ENCODE data around the gene SHROOM1. TPM values are rescaled to one million over a fixed set of nuclear protein-coding genes. Genes with fewer than 3 reads are reported as not detected.
"Not testable (repeated sequence)": the region's sequence is repeated elsewhere in the genome, so short reads cannot be mapped to it uniquely, and the experiment has no call there.

SHROOM1 gene
- total RNA-seq, 1 experiment from 2014 or later: 1.6 TPM

- H3K27ac ChIP-seq (ENCODE audit: low read length): no peak overlapping the region
- no peaks in the 10 kb centered on the region for H3K9me2 ChIP-seq (replicated peaks; ENCODE audit: insufficient read depth, low read length)
- H3K9ac ChIP-seq (ENCODE audit: low read length): no peak overlapping the region
- no peaks in the 10 kb centered on the region for H4K20me1 ChIP-seq (ENCODE audit: insufficient read depth, low read depth, low read length)
- no peaks in the 10 kb centered on the region for H3K9me3 ChIP-seq (ENCODE audit: low read length)
- H3K4me3 ChIP-seq (ENCODE audit: low read length): no peak overlapping the region
- no peaks in the 10 kb centered on the region for H3K4me1 ChIP-seq (ENCODE audit: low read length)
- no peak overlapping the region for H2AFZ ChIP-seq (ENCODE audit: low read length)
- no peaks in the 10 kb centered on the region for H3K27me3 ChIP-seq (ENCODE audit: low read length)
- H3K4me2 ChIP-seq (ENCODE audit: low read depth, low read length, poor library complexity, severe bottlenecking): no peak overlapping the region
- no peaks in the 10 kb centered on the region for H3K79me2 ChIP-seq (ENCODE audit: low read length)
- DNase-seq: no peak
- no peaks in the 10 kb centered on the region for H3K36me3 ChIP-seq (ENCODE audit: insufficient read depth, low read length)
Measured at GRCh38 chr5:132812123-132812765, 18.2 kb downstream of the SHROOM1 start.

- H3K4me3 ChIP-seq (ENCODE audit: low read length): no peak overlapping the region
- no peak for DNase-seq
- no peaks in the 10 kb centered on the region for H3K79me2 ChIP-seq (ENCODE audit: low read length)
- H3K9me3 ChIP-seq (ENCODE audit: low read length): no peaks in the 10 kb centered on the region
- H3K4me1 ChIP-seq (ENCODE audit: low read length): no peaks in the 10 kb centered on the region
- no peak overlapping the region for H3K27ac ChIP-seq (ENCODE audit: low read length)
- H2AFZ ChIP-seq (ENCODE audit: low read length): no peak overlapping the region
- H3K9me2 ChIP-seq (replicated peaks; ENCODE audit: insufficient read depth, low read length): no peaks in the 10 kb centered on the region
- no peaks in the 10 kb centered on the region for H3K27me3 ChIP-seq (ENCODE audit: low read length)
- H3K4me2 ChIP-seq (ENCODE audit: low read depth, low read length, poor library complexity, severe bottlenecking): no peak overlapping the region
- no peaks in the 10 kb centered on the region for H3K36me3 ChIP-seq (ENCODE audit: insufficient read depth, low read length)
- H3K9ac ChIP-seq (ENCODE audit: low read length): no peak overlapping the region
- no peaks in the 10 kb centered on the region for H4K20me1 ChIP-seq (ENCODE audit: insufficient read depth, low read depth, low read length)
Measured at GRCh38 chr5:132810605-132811004, 19.8 kb downstream of the SHROOM1 start.

GRCh38 chr5:132808866-132809265, 21.6 kb downstream of the SHROOM1 start:
- Histone ChIP-seq H3K4me2 (ENCODE audit: low read depth, low read length, poor library complexity, severe bottlenecking) (no peak overlapping the region), H4K20me1 (ENCODE audit: insufficient read depth, low read depth, low read length) (no peaks in the 10 kb centered on the region), H3K9me3 (ENCODE audit: low read length) (no peaks in the 10 kb centered on the region), H3K36me3 (ENCODE audit: insufficient read depth, low read length) (no peaks in the 10 kb centered on the region), H3K9ac (ENCODE audit: low read length) (no peak overlapping the region), H3K4me1 (ENCODE audit: low read length) (no peaks in the 10 kb centered on the region), H3K79me2 (ENCODE audit: low read length) (no peaks in the 10 kb centered on the region), H2AFZ (ENCODE audit: low read length) (no peak overlapping the region), H3K27me3 (ENCODE audit: low read length) (no peaks in the 10 kb centered on the region), H3K4me3 (ENCODE audit: low read length) (no peak overlapping the region), H3K27ac (ENCODE audit: low read length) (no peak overlapping the region), H3K9me2 (replicated peaks; ENCODE audit: insufficient read depth, low read length) (no peaks in the 10 kb centered on the region)
- no peak for DNase-seq

- DNase-seq: no peak
- Histone ChIP-seq H3K4me2 (ENCODE audit: low read depth, low read length, poor library complexity, severe bottlenecking) (no peak overlapping the region), H3K4me1 (ENCODE audit: low read length) (no peaks in the 10 kb centered on the region), H3K27ac (ENCODE audit: low read length) (no peak overlapping the region), H3K4me3 (ENCODE audit: low read length) (no peak overlapping the region), H3K9me3 (ENCODE audit: low read length) (no peaks in the 10 kb centered on the region), H3K79me2 (ENCODE audit: low read length) (no peaks in the 10 kb centered on the region), H3K36me3 (ENCODE audit: insufficient read depth, low read length) (no peaks in the 10 kb centered on the region), H2AFZ (ENCODE audit: low read length) (no peak overlapping the region), H4K20me1 (ENCODE audit: insufficient read depth, low read depth, low read length) (no peaks in the 10 kb centered on the region), H3K27me3 (ENCODE audit: low read length) (no peaks in the 10 kb centered on the region), H3K9ac (ENCODE audit: low read length) (no peak overlapping the region), H3K9me2 (replicated peaks; ENCODE audit: insufficient read depth, low read length) (no peaks in the 10 kb centered on the region)
Measured at GRCh38 chr5:132808448-132808847, 22.0 kb downstream of the SHROOM1 start.

GRCh38 chr5:132807163-132807838, 23.1 kb downstream of the SHROOM1 start:
- H3K27ac ChIP-seq (ENCODE audit: low read length): no peak overlapping the region
- no peaks in the 10 kb centered on the region for H3K79me2 ChIP-seq (ENCODE audit: low read length)
- no peaks in the 10 kb centered on the region for H4K20me1 ChIP-seq (ENCODE audit: insufficient read depth, low read depth, low read length)
- H3K9me3 ChIP-seq (ENCODE audit: low read length): no peaks in the 10 kb centered on the region
- H2AFZ ChIP-seq (ENCODE audit: low read length): no peak overlapping the region
- no peaks in the 10 kb centered on the region for H3K36me3 ChIP-seq (ENCODE audit: insufficient read depth, low read length)
- no peaks in the 10 kb centered on the region for H3K27me3 ChIP-seq (ENCODE audit: low read length)
- no peak overlapping the region for H3K4me3 ChIP-seq (ENCODE audit: low read length)
- no peak overlapping the region for H3K9ac ChIP-seq (ENCODE audit: low read length)
- H3K9me2 ChIP-seq (replicated peaks; ENCODE audit: insufficient read depth, low read length): no peaks in the 10 kb centered on the region
- H3K4me1 ChIP-seq (ENCODE audit: low read length): no peaks in the 10 kb centered on the region
- DNase-seq: peak; percentile 48
- no peak overlapping the region for H3K4me2 ChIP-seq (ENCODE audit: low read depth, low read length, poor library complexity, severe bottlenecking)

- not testable (repeated sequence) for DNase-seq; H3K9ac ChIP-seq (ENCODE audit: low read length); H3K9me3 ChIP-seq (ENCODE audit: low read length); H4K20me1 ChIP-seq (ENCODE audit: insufficient read depth, low read depth, low read length); H3K27me3 ChIP-seq (ENCODE audit: low read length); H3K4me2 ChIP-seq (ENCODE audit: low read depth, low read length, poor library complexity, severe bottlenecking); H2AFZ ChIP-seq (ENCODE audit: low read length); H3K36me3 ChIP-seq (ENCODE audit: insufficient read depth, low read length); H3K27ac ChIP-seq (ENCODE audit: low read length); H3K4me3 ChIP-seq (ENCODE audit: low read length); H3K9me2 ChIP-seq (replicated peaks; ENCODE audit: insufficient read depth, low read length); H3K79me2 ChIP-seq (ENCODE audit: low read length); H3K4me1 ChIP-seq (ENCODE audit: low read length)
Measured at GRCh38 chr5:132806804-132807162, 23.7 kb downstream of the SHROOM1 start.

GRCh38 chr5:132805872-132806271, 24.6 kb downstream of the SHROOM1 start:
- not testable (repeated sequence) for H3K27me3 ChIP-seq (ENCODE audit: low read length); H3K4me1 ChIP-seq (ENCODE audit: low read length); H2AFZ ChIP-seq (ENCODE audit: low read length); H3K4me2 ChIP-seq (ENCODE audit: low read depth, low read length, poor library complexity, severe bottlenecking); H3K27ac ChIP-seq (ENCODE audit: low read length); H4K20me1 ChIP-seq (ENCODE audit: insufficient read depth, low read depth, low read length); H3K9me3 ChIP-seq (ENCODE audit: low read length); DNase-seq; H3K79me2 ChIP-seq (ENCODE audit: low read length); H3K9ac ChIP-seq (ENCODE audit: low read length); H3K9me2 ChIP-seq (replicated peaks; ENCODE audit: insufficient read depth, low read length); H3K4me3 ChIP-seq (ENCODE audit: low read length); H3K36me3 ChIP-seq (ENCODE audit: insufficient read depth, low read length)

- not testable (repeated sequence) for H3K9ac ChIP-seq (ENCODE audit: low read length); H3K4me1 ChIP-seq (ENCODE audit: low read length); H3K9me3 ChIP-seq (ENCODE audit: low read length); H3K79me2 ChIP-seq (ENCODE audit: low read length); H3K4me3 ChIP-seq (ENCODE audit: low read length); H3K4me2 ChIP-seq (ENCODE audit: low read depth, low read length, poor library complexity, severe bottlenecking); H2AFZ ChIP-seq (ENCODE audit: low read length); DNase-seq; H3K36me3 ChIP-seq (ENCODE audit: insufficient read depth, low read length); H3K27me3 ChIP-seq (ENCODE audit: low read length); H3K27ac ChIP-seq (ENCODE audit: low read length); H3K9me2 ChIP-seq (replicated peaks; ENCODE audit: insufficient read depth, low read length); H4K20me1 ChIP-seq (ENCODE audit: insufficient read depth, low read depth, low read length)
Measured at GRCh38 chr5:132804219-132804618, 26.2 kb downstream of the SHROOM1 start.
